ENCODE measurements around the gene ZNF132.

DNA sequence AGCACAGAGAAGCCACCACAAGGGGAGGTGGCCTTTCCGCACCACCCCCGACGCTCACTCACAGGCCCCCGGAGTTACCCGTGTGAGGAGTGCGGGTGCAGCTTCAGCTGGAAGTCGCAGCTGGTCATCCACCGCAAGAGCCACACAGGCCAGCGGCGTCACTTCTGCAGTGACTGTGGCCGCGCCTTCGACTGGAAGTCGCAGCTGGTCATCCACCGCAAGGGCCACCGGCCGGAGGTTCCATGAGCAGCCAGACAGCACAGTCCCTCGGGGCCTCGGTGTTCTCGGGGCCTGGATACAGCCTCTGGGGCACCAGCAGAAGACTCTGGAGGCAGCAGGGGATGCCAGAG lies 40.5 kb upstream of the ZNF132 start:
- TF ChIP-seq ZNF274 (IDR thresholded peaks at IDR 0.05; ENCODE audit: low read depth, low read length) (no peak), EZH2phosphoT487 (IDR thresholded peaks at IDR 0.05; ENCODE audit: borderline replicate concordance) (no peak), YY1 (IDR thresholded peaks at IDR 0.05; ENCODE audit: extremely low read depth, insufficient replicate concordance, low read depth, low read length) (no peak), POLR2A (IDR thresholded peaks at IDR 0.05; ENCODE audit: borderline replicate concordance, extremely low read depth, insufficient read depth, insufficient read length) (no peak), EZH2 (IDR thresholded peaks at IDR 0.05) (no peak)
- TF ChIP-seq, protein P1, sequence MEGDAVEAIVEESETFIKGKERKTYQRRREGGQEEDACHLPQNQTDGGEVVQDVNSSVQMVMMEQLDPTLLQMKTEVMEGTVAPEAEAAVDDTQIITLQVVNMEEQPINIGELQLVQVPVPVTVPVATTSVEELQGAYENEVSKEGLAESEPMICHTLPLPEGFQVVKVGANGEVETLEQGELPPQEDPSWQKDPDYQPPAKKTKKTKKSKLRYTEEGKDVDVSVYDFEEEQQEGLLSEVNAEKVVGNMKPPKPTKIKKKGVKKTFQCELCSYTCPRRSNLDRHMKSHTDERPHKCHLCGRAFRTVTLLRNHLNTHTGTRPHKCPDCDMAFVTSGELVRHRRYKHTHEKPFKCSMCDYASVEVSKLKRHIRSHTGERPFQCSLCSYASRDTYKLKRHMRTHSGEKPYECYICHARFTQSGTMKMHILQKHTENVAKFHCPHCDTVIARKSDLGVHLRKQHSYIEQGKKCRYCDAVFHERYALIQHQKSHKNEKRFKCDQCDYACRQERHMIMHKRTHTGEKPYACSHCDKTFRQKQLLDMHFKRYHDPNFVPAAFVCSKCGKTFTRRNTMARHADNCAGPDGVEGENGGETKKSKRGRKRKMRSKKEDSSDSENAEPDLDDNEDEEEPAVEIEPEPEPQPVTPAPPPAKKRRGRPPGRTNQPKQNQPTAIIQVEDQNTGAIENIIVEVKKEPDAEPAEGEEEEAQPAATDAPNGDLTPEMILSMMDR (IDR thresholded peaks at IDR 0.05 in 2 of 3, conservative IDR thresholded peaks at IDR 0.05 in 1 of 3; ENCODE audit: borderline replicate concordance in 1 of 3, insufficient read depth in 1 of 3, low read depth in 2 of 3, low read length in 2 of 3), result no peak
- TF ChIP-seq, protein P2, sequence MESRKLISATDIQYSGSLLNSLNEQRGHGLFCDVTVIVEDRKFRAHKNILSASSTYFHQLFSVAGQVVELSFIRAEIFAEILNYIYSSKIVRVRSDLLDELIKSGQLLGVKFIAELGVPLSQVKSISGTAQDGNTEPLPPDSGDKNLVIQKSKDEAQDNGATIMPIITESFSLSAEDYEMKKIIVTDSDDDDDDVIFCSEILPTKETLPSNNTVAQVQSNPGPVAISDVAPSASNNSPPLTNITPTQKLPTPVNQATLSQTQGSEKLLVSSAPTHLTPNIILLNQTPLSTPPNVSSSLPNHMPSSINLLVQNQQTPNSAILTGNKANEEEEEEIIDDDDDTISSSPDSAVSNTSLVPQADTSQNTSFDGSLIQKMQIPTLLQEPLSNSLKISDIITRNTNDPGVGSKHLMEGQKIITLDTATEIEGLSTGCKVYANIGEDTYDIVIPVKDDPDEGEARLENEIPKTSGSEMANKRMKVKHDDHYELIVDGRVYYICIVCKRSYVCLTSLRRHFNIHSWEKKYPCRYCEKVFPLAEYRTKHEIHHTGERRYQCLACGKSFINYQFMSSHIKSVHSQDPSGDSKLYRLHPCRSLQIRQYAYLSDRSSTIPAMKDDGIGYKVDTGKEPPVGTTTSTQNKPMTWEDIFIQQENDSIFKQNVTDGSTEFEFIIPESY (IDR thresholded peaks at IDR 0.05; ENCODE audit: extremely low read depth, insufficient replicate concordance, low read length), result no peak
- TF ChIP-seq, protein P3, sequence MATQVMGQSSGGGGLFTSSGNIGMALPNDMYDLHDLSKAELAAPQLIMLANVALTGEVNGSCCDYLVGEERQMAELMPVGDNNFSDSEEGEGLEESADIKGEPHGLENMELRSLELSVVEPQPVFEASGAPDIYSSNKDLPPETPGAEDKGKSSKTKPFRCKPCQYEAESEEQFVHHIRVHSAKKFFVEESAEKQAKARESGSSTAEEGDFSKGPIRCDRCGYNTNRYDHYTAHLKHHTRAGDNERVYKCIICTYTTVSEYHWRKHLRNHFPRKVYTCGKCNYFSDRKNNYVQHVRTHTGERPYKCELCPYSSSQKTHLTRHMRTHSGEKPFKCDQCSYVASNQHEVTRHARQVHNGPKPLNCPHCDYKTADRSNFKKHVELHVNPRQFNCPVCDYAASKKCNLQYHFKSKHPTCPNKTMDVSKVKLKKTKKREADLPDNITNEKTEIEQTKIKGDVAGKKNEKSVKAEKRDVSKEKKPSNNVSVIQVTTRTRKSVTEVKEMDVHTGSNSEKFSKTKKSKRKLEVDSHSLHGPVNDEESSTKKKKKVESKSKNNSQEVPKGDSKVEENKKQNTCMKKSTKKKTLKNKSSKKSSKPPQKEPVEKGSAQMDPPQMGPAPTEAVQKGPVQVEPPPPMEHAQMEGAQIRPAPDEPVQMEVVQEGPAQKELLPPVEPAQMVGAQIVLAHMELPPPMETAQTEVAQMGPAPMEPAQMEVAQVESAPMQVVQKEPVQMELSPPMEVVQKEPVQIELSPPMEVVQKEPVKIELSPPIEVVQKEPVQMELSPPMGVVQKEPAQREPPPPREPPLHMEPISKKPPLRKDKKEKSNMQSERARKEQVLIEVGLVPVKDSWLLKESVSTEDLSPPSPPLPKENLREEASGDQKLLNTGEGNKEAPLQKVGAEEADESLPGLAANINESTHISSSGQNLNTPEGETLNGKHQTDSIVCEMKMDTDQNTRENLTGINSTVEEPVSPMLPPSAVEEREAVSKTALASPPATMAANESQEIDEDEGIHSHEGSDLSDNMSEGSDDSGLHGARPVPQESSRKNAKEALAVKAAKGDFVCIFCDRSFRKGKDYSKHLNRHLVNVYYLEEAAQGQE (IDR thresholded peaks at IDR 0.05; ENCODE audit: low read depth), result no peak

Data from HCT116 (cell line).